GM12878 (cell line): Measurements from ENCODE around the gene FCHSD2. TPM values are rescaled to one million over a fixed set of nuclear protein-coding genes. Genes with fewer than 3 reads are reported as not detected.

Experiments
- ATAC-seq: fragments of 200-7000 bp; cut with Tn5 transposase; 3 replicates; pipeline ENCODE4 v1.9.1; 2020; ENCODE audit warnings: mild to moderate bottlenecking, moderate library complexity
- BruUV-seq: library from RNA; stranded (reverse); fragments of 400-500 nt; replicated peaks from 2 replicates; lab custom pipeline; 2021; lab: Mats Ljungman, UMichigan
- CTCF ChIA-PET: fragments of 300-600 bp; sonication (Branson Sonifier 250); formaldehyde crosslinking; extraction: SDS; loops from one replicate; lab custom pipeline; 2021; ENCODE audit warnings: inconsistent platforms; lab: Yijun Ruan, JAX
- POLR2A ChIA-PET: fragments of 350-600 bp; formaldehyde crosslinking; extraction: SDS; loops from one replicate; lab custom pipeline; 2021; ENCODE audit warnings: inconsistent platforms; lab: Charles Lee
- RAD21 ChIA-PET: fragments of 300-600 bp; sonication (Branson Sonifier 250); formaldehyde crosslinking; loops from one replicate; lab custom pipeline; 2023; ENCODE audit warnings: antibody characterized with exemption; ENCODE audit not compliant: unreplicated experiment; lab: Charles Lee
- SMC1A ChIA-PET: fragments of 300-600 bp; sonication (Branson Sonifier 250); formaldehyde crosslinking; loops from one replicate; lab custom pipeline; 2023; ENCODE audit not compliant: unreplicated experiment, uncharacterized antibody; lab: Charles Lee
- DNase-seq: peaks from one replicate; pipeline ENCODE4 v3.0.0-alpha.2; 2011; ENCODE audit warnings: low read depth, low spot score
- FAIRE-seq: peaks from 3 replicates; lab custom pipeline; 2011; peaks lifted over from hg19 to GRCh38; lab: Jason Lieb, UNC
- H2AFZ ChIP-seq: 2 replicates; pipeline ENCODE4 v1.6.0; 2011; ENCODE audit warnings: low read depth, low read length, control low read depth; ENCODE audit not compliant: control insufficient read depth
- H3K27ac ChIP-seq: 2 replicates; pipeline ENCODE4 v1.5.1; 2011; ENCODE audit warnings: control low read depth; ENCODE audit not compliant: control insufficient read depth, insufficient read depth
- H3K27me3 ChIP-seq, 2 experiments: replicated peaks in 1 of 2; 2 replicates each; pipeline versions ENCODE4 v1.6.0 to v1.6.1; 2011; ENCODE audit warnings: low read length in 1 of 2; ENCODE audit not compliant: control insufficient read depth in 2 of 2, insufficient read depth in 2 of 2
- H3K36me3 ChIP-seq, 2 experiments: 2 replicates each; pipeline ENCODE4 v1.5.1; 2011; ENCODE audit warnings: low read length in 1 of 2; ENCODE audit not compliant: control insufficient read depth in 2 of 2, insufficient read depth in 2 of 2
- H3K4me1 ChIP-seq: 2 replicates; pipeline ENCODE4 v1.6.1; 2011; ENCODE audit warnings: mild to moderate bottlenecking, low read length, moderate library complexity, mixed read lengths; ENCODE audit not compliant: control insufficient read depth, insufficient read depth
- H3K4me2 ChIP-seq: 2 replicates; pipeline ENCODE4 v1.6.0; 2011; ENCODE audit warnings: control low read depth; ENCODE audit not compliant: control insufficient read depth, insufficient read depth
- H3K4me3 ChIP-seq: fragments of 200-600 bp; sonication (generic); 2 replicates; pipeline ENCODE4 v1.5.1; 2016
- H3K79me2 ChIP-seq: 2 replicates; pipeline ENCODE4 v1.6.0; 2011; ENCODE audit warnings: low read length; ENCODE audit not compliant: control insufficient read depth, insufficient read depth
- H3K9ac ChIP-seq: 2 replicates; pipeline ENCODE4 v1.8.0; 2011; ENCODE audit warnings: low read length, control low read depth, mixed read lengths; ENCODE audit not compliant: control insufficient read depth, insufficient read depth
- H3K9me3 ChIP-seq: replicated peaks from 3 replicates; pipeline ENCODE4 v1.5.1; 2011; ENCODE audit warnings: mild to moderate bottlenecking, low read length; ENCODE audit not compliant: control insufficient read depth, insufficient read depth
- H4K20me1 ChIP-seq: 2 replicates; pipeline ENCODE4 v1.6.0; 2011; ENCODE audit not compliant: control insufficient read depth, insufficient read depth
- BRCA1 ChIP-seq: IDR thresholded peaks from 2 replicates; pipeline ENCODE4 v1.6.1; 2011; ENCODE audit warnings: low read depth, low read length, improper control_type of control experiment
- CHD4 ChIP-seq: fragments of 200-600 bp; sonication (generic); IDR thresholded peaks from 2 replicates; pipeline ENCODE4 v1.6.1; 2016; ENCODE audit warnings: mild to moderate bottlenecking
- DPF2 ChIP-seq: fragments of 450-650 bp; IDR thresholded peaks from 2 replicates; pipeline ENCODE4 v1.6.1; 2017; ENCODE audit warnings: mild to moderate bottlenecking
- E2F4 ChIP-seq: IDR thresholded peaks from 2 replicates; pipeline ENCODE4 v1.6.1; 2012; ENCODE audit warnings: low read depth, low read length, improper control_type of control experiment
- E2F8 ChIP-seq: fragments of 450-650 bp; IDR thresholded peaks from 2 replicates; pipeline ENCODE4 v1.6.1; 2018; ENCODE audit warnings: mild to moderate bottlenecking, low read depth, moderate library complexity; ENCODE audit not compliant: partially characterized antibody
- GATAD2B ChIP-seq: fragments of 450-650 bp; conservative IDR thresholded peaks from 2 replicates; pipeline ENCODE4 v1.6.1; 2017; ENCODE audit warnings: low read depth, mild to moderate bottlenecking, moderate library complexity
- KAT2A ChIP-seq: conservative IDR thresholded peaks from 2 replicates; pipeline ENCODE4 v1.6.1; 2011; ENCODE audit warnings: low read depth, low read length; ENCODE audit not compliant: control insufficient read depth
- KDM1A ChIP-seq: fragments of 200-600 bp; sonication (generic); IDR thresholded peaks from 2 replicates; pipeline ENCODE4 v1.6.1; 2016; ENCODE audit warnings: borderline replicate concordance
- NBN ChIP-seq: fragments of 450-650 bp; IDR thresholded peaks from 2 replicates; pipeline ENCODE4 v1.6.1; 2016
- RUNX3 ChIP-seq: IDR thresholded peaks from 2 replicates; pipeline ENCODE4 v1.6.1; 2012; ENCODE audit warnings: low read length, inconsistent platforms
- in situ Hi-C: fragments of 300-500 bp; cut with MboI; formaldehyde crosslinking; loops from 9 replicates; pipeline ENCODE4 v1.14.3; 2018; ENCODE audit warnings: mixed read lengths
- intact Hi-C: fragments of 100-400 bp; cut with micrococcal nuclease; formaldehyde crosslinking; loops from one replicate; pipeline ENCODE4 v1.14.2; 2022; ENCODE audit not compliant: unreplicated experiment
- polyA plus RNA-seq, 11 experiments: library from polyadenylated mRNA; depleted of rRNA in 4 of 11; unstranded in 6 of 11; stranded (reverse) in 5 of 11; fragments of >200 nt; fragmentation: Nextera tagmentation in 4 of 11; fragmentation: Illumina TruSeq in 1 of 11; extraction: Ambion mirVana in 4 of 11; extraction: Trizol in 1 of 11; gene quantifications; 1 replicate in 1 of 11; 2 replicates in 10 of 11; pipeline versions ENCODE4 v1.2.1 to v1.2.3, GENCODE V29; 2011 to 2016; ENCODE audit warnings: inconsistent platforms in 2 of 11, missing spikeins in 2 of 11, low read depth in 1 of 11
- total RNA-seq, 4 experiments: library from RNA; depleted of rRNA in 3 of 4; stranded (reverse); fragments of >200 nt in 3 of 4; fragmentation: Illumina TruSeq in 1 of 4; extraction: Trizol in 1 of 4; gene quantifications; 2 replicates each; pipeline versions ENCODE4 v1.2.1 to v1.2.3, GENCODE V29; 2013 to 2021

The FCHSD2 gene
- total and polyA plus RNA-seq, 10 of the 15 experiments (the other 5 are each of a cell fraction or from before 2014, with no cell fraction given) = 13.2 to 89.8 (median 47.8) TPM

DNA sequence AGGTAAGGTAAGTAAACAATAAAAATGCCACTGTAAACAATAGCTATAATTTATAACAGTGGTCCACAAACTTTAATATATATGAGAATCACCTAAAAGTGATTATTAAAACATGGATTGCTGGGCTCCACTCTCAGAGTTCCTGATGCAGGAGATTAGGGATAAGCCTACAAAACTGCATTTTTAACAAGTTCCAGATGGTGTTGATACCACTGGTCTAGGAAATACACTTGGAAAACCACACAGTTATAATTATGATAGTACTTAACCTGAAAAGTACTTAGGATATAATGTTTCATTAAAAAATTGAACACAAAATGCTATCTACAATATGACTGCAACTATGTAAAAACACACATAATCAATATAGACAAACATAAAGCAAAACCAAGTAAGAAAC lies 20.4 kb downstream of the FCHSD2 start:
- in situ Hi-C loops = no loop called here
- H3K4me3 ChIP-seq = no peak overlapping the region
- H3K4me2 ChIP-seq = no peak overlapping the region
- no peak overlapping the region for H3K27ac ChIP-seq
- RAD21 ChIA-PET = interaction anchor here (0.5 to 1.6 kb wide), 5 partner anchors 10 to 216 kb away, joined by 3 to 4 read pairs (median 3); no protein-coding TSS in a partner anchor
- DNase-seq (no peak), ATAC-seq (no peak), FAIRE-seq (no peak)
- H3K9ac ChIP-seq = no peak overlapping the region
- H3K79me2 ChIP-seq = peaks cover 69% of the 10 kb centered on the region
- H3K27me3 ChIP-seq = no peaks in the 10 kb centered on the region
- peaks cover 8 to 24% of the 10 kb centered on the region in 2 experiments for H3K36me3 ChIP-seq
- H3K4me1 ChIP-seq = no peaks in the 10 kb centered on the region
- H4K20me1 ChIP-seq = no peaks in the 10 kb centered on the region
- POLR2A ChIA-PET = interaction anchor here (0.9 kb wide), 1 partner anchor 21 kb away, joined by 4 read pairs; the partner anchor contains the start of gene FCHSD2
- CTCF ChIA-PET = interaction anchor here (0.7 to 3.7 kb wide), 5 partner anchors 14 to 290 kb away, joined by 3 to 15 read pairs (median 4); no protein-coding TSS in a partner anchor
- H2AFZ ChIP-seq = no peak overlapping the region
- TF ChIP-seq GATAD2B (no peak), E2F4 (no peak), KDM1A (no peak), RUNX3 (no peak), DPF2 (no peak), KAT2A (no peak), E2F8 (no peak), NBN (no peak), CHD4 (no peak), BRCA1 (no peak)
- SMC1A ChIA-PET = interaction anchor here (0.7 to 2.1 kb wide), 10 partner anchors 9 to 263 kb away, joined by 3 to 6 read pairs (median 3); no protein-coding TSS in a partner anchor
- peaks cover 15% of the 10 kb centered on the region for H3K9me3 ChIP-seq
- intact Hi-C loops = no loop called here
- no TSS peak for BruUV-seq
